Measurements from ENCODE around the gene GOLIM4.

- TF ChIP-seq CTCF (IDR thresholded peaks at IDR 0.05 in 4 of 5, conservative IDR thresholded peaks at IDR 0.05 in 1 of 5) (no peak), POLR2A (IDR thresholded peaks at IDR 0.05) (no peak)
Observed at GRCh38 chr3:168096210-168096652, 507 bp upstream of the GOLIM4 start.
